ENCODE measurements around the gene DDR1.

DDR1 gene

GRCh38 chr6:30944051-30944450, 59.7 kb downstream of the DDR1 start:
- no peak for DNase-seq (ENCODE audit: low read depth in 2 of 3, low spot score in 2 of 3)

- no peak for DNase-seq (ENCODE audit: low read depth in 2 of 3, low spot score in 2 of 3)
Measured at GRCh38 chr6:30945281-30945680, 61.0 kb downstream of the DDR1 start.

DNA sequence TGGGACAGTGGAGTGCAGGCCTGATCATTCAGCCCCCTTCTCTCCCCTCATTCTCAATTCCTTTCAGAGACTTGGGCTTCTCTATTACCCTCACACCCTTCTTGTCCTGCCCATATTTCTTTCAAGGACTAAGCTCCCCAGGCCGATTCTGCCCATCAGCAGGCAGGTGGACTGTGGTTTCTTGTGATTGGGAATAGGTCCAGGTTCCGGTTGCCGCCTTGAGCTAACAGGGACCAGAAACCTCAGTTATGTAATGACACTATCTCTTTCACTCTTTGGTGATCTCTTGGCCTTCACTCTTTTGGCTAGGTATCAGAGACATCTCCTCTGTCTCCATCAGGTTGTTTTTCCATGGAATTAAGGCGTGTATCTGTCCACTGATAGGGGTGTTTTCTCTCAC, 62.9 kb downstream of the DDR1 start:
- no peak for DNase-seq (ENCODE audit: low read depth in 2 of 3, low spot score in 2 of 3)

GRCh38 chr6:30948811-30949210, 64.5 kb downstream of the DDR1 start:
- DNase-seq (ENCODE audit: low read depth in 2 of 3, low spot score in 2 of 3): no peak

Data from activated CD8-positive, alpha-beta memory T cell treated with anti-CD3 and anti-CD28 coated beads for 48 hours (primary cell).